ENCODE results near the gene GLYATL2. TPM values are rescaled to one million over a fixed set of nuclear protein-coding genes. Genes with fewer than 3 reads are reported as not detected.

GLYATL2 gene
- total and polyA plus RNA-seq, 10 of the 15 experiments (the other 5 are each of a cell fraction or from before 2014, with no cell fraction given) = 0.13 to 0.97 (median 0.49) TPM

DNA sequence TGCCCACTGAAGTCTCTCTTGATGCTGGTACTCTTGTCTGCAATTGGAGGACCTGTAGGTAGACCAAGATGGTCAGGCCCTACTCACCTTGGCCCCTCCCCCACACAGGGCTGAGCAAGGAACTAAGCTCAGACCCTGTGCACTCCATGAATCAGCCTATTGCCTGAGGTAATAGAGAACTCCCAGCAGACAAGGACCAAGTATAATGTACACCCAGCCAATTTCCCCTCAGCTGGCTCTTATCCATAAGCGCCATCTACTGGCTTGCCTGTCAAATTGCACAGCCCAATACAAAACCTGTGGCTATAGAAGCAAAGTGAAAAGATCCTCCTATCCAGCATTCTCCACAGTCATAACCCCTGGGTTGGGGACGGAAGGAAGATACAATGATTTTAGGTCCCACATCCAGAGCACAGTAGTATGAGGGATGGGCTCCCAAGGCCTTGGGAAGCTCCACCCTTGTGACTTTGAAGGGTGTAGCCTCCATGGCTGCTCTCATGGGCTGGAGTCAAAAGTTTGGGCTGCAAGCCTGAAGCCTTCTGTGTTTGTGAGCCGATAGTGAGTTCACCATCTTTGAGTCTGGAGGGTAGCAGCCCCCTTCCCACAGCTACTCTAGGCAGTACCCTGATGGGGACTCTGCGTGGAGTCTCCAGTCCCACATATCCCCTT is 56.0 kb downstream of the GLYATL2 start (continued):
- no peak for TF ChIP-seq TCF12 (IDR thresholded peaks at IDR 0.05; ENCODE audit: low read depth, low read length)
- no peak for TF ChIP-seq POLR2AphosphoS2 (IDR thresholded peaks at IDR 0.05; ENCODE audit: low read depth, low read length)

DNA sequence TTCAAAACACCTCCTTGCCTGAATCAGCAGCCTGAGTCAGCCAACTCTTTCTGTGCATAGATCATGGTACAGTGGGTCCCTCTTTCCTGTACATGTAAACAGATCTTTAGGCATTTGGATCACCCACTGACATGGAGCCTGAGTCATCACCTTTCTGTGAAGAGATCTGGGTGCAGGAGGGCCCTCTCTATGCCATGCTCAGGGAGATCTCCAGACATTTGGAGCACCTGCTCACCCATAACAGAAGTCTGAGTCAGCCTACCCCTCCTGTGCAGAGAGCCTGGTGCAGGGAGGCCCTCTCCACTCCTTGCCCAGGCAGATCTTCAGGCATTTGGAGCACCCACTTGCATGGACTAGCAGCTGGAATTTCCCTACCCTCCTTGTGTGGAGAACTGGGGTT is 56.6 kb downstream of the GLYATL2 start:
- no TSS peak for BruUV-seq (replicated peaks)
- SMC1A ChIA-PET (ENCODE audit: uncharacterized antibody, unreplicated experiment) = interaction anchor here (0.7 to 2.6 kb wide), 10 partner anchors 10 to 370 kb away, joined by 3 to 13 read pairs (median 5); no protein-coding TSS in a partner anchor
- RAD21 ChIA-PET (ENCODE audit: unreplicated experiment) = interaction anchor here (0.8 to 2.0 kb wide), 10 partner anchors 111 to 370 kb away, joined by 3 to 8 read pairs (median 4); no protein-coding TSS in a partner anchor
- no peaks in the 10 kb centered on the region for H3K36me3 ChIP-seq (ENCODE audit: control insufficient read depth in 2 of 2, insufficient read depth in 2 of 2, low read length in 1 of 2)
- no peaks in the 10 kb centered on the region for H3K4me1 ChIP-seq (ENCODE audit: control insufficient read depth, insufficient read depth, low read length)
- ATAC-seq (peak; percentile 38), DNase-seq (ENCODE audit: low read depth, low spot score) (no peak), FAIRE-seq (no peak)
- CTCF ChIA-PET = interaction anchor here (0.6 to 3.0 kb wide), 17 partner anchors 10 to 262 kb away, joined by 3 to 19 read pairs (median 4); no protein-coding TSS in a partner anchor
- intact Hi-C loops (cut with micrococcal nuclease; ENCODE audit: unreplicated experiment) = loop anchor here (1.0 to 5.0 kb wide), 5 partner anchors 113 to 370 kb away; partner anchors contain the start of genes LPXN and ZFP91
- H3K4me2 ChIP-seq (ENCODE audit: control insufficient read depth, insufficient read depth) = no peak overlapping the region
- no peaks in the 10 kb centered on the region for H4K20me1 ChIP-seq (ENCODE audit: control insufficient read depth, insufficient read depth)
- no peak overlapping the region for H2AFZ ChIP-seq (ENCODE audit: control insufficient read depth, low read depth, low read length)
- in situ Hi-C loops (cut with MboI) = loop anchor here (5.0 to 10.0 kb wide), 2 partner anchors 136 to 223 kb away; no protein-coding TSS in a partner anchor
- H3K27me3 ChIP-seq (replicated peaks in 1 of 2; ENCODE audit: control insufficient read depth in 2 of 2, insufficient read depth in 2 of 2, low read length in 1 of 2) = no peaks in the 10 kb centered on the region; a peak in 1 of 4 replicates
- H3K9me3 ChIP-seq (replicated peaks; ENCODE audit: control insufficient read depth, insufficient read depth, low read length) = no peaks in the 10 kb centered on the region
- no peak overlapping the region for H3K27ac ChIP-seq (ENCODE audit: control insufficient read depth, insufficient read depth)
- no peak for TF ChIP-seq SMAD1 (IDR thresholded peaks at IDR 0.05; ENCODE audit: low read depth, partially characterized antibody)
- TF ChIP-seq BHLHE40 (IDR thresholded peaks at IDR 0.05; ENCODE audit: borderline replicate concordance in 1 of 2, low read depth in 2 of 2, low read length in 1 of 2) = no peak
- no peak for TF ChIP-seq PBX3 (IDR thresholded peaks at IDR 0.05; ENCODE audit: insufficient replicate concordance, low read depth, low read length)
- TF ChIP-seq NFXL1 (IDR thresholded peaks at IDR 0.05; ENCODE audit: borderline replicate concordance) = no peak
- TF ChIP-seq BMI1 (IDR thresholded peaks at IDR 0.05; ENCODE audit: borderline replicate concordance) = no peak
- TF ChIP-seq, protein P1, sequence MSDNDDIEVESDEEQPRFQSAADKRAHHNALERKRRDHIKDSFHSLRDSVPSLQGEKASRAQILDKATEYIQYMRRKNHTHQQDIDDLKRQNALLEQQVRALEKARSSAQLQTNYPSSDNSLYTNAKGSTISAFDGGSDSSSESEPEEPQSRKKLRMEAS (IDR thresholded peaks at IDR 0.05; ENCODE audit: low read depth, low read length) = no peak
- no peak for TF ChIP-seq TAF1 (IDR thresholded peaks at IDR 0.05; ENCODE audit: borderline replicate concordance, low read depth, low read length)
- TF ChIP-seq POU2F2 (IDR thresholded peaks at IDR 0.05; ENCODE audit: borderline replicate concordance, low read depth, low read length) = no peak
- TF ChIP-seq, protein P2, sequence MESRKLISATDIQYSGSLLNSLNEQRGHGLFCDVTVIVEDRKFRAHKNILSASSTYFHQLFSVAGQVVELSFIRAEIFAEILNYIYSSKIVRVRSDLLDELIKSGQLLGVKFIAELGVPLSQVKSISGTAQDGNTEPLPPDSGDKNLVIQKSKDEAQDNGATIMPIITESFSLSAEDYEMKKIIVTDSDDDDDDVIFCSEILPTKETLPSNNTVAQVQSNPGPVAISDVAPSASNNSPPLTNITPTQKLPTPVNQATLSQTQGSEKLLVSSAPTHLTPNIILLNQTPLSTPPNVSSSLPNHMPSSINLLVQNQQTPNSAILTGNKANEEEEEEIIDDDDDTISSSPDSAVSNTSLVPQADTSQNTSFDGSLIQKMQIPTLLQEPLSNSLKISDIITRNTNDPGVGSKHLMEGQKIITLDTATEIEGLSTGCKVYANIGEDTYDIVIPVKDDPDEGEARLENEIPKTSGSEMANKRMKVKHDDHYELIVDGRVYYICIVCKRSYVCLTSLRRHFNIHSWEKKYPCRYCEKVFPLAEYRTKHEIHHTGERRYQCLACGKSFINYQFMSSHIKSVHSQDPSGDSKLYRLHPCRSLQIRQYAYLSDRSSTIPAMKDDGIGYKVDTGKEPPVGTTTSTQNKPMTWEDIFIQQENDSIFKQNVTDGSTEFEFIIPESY (IDR thresholded peaks at IDR 0.05) = no peak
- no peak for TF ChIP-seq ZBTB40 (IDR thresholded peaks at IDR 0.05; ENCODE audit: borderline replicate concordance)
- TF ChIP-seq RAD21 (IDR thresholded peaks at IDR 0.05; ENCODE audit: insufficient read depth, low read depth, low read length) = no peak
- no peak for TF ChIP-seq EED (IDR thresholded peaks at IDR 0.05; ENCODE audit: low read depth)
- H3K4me3 ChIP-seq = no peak overlapping the region
- POLR2A ChIA-PET = no interaction called here
- no peak overlapping the region for H3K9ac ChIP-seq (ENCODE audit: control insufficient read depth, insufficient read depth, low read length)
- H3K79me2 ChIP-seq (ENCODE audit: control insufficient read depth, insufficient read depth, low read length) = no peaks in the 10 kb centered on the region

Measured in GM12878 (cell line).